Fibroblast of the conjunctiva (primary cell): ENCODE results near the gene SPINK9.
A peak's percentile ranks its signal among the peaks of the same experiment; 100 is the strongest.

Experiments
- DNase-seq: peaks from one replicate; pipeline ENCODE4 v3.0.0-alpha.2; 2010; ENCODE audit warnings: low read depth

Gene SPINK9

GRCh38 chr5:148368299-148368698, 32.9 kb downstream of the SPINK9 start:
- no peak for DNase-seq

GRCh38 chr5:148372166-148372725, 36.9 kb downstream of the SPINK9 start:
- DNase-seq: no peak

GRCh38 chr5:148372893-148373292, 37.5 kb downstream of the SPINK9 start:
- no peak for DNase-seq

GRCh38 chr5:148374690-148375360, 39.5 kb downstream of the SPINK9 start:
- DNase-seq: peak; percentile 49

- no peak for DNase-seq
Observed at GRCh38 chr5:148376198-148376597, 40.8 kb downstream of the SPINK9 start.

- DNase-seq: no peak
Observed at GRCh38 chr5:148378670-148379069, 43.3 kb downstream of the SPINK9 start.

- no peak for DNase-seq
Observed at GRCh38 chr5:148379340-148379739, 44.0 kb downstream of the SPINK9 start.

- DNase-seq: no peak
Observed at GRCh38 chr5:148381906-148382305, 46.5 kb downstream of the SPINK9 start.

- no peak for DNase-seq
Observed at GRCh38 chr5:148382961-148383360, 47.6 kb downstream of the SPINK9 start.

GRCh38 chr5:148383564-148384379, 48.4 kb downstream of the SPINK9 start, which contains the start of gene FBXO38:
Gene FBXO38 (plus strand): TSS chr5:148383958. CDS start chr5:148394777, 10,819 bp downstream.
- DNase-seq: peak; percentile 93

GRCh38 chr5:148384380-148384737, 49.0 kb downstream of the SPINK9 start:
- no peak for DNase-seq

- no peak for DNase-seq
Observed at GRCh38 chr5:148385094-148385493, 49.7 kb downstream of the SPINK9 start.

GRCh38 chr5:148386041-148386440, 50.7 kb downstream of the SPINK9 start:
- DNase-seq: no peak

- DNase-seq: peak; percentile 18
Observed at GRCh38 chr5:148387325-148387724, 52.0 kb downstream of the SPINK9 start.

- DNase-seq: no peak
Observed at GRCh38 chr5:148388696-148389095, 53.3 kb downstream of the SPINK9 start.
